SK-N-MC (cell line): Measurements from ENCODE around the gene RAPGEF2.

Experiments used
- EZH2 ChIP-seq: fragments of 200-600 bp; sonication (generic); IDR thresholded peaks from one replicate; pipeline ENCODE4 v1.6.1; 2017; ENCODE audit warnings: antibody characterized with exemption
- FOXP2 ChIP-seq: optimal IDR thresholded peaks from 2 replicates; pipeline ENCODE3; 2011; ENCODE audit warnings: mild to moderate bottlenecking, moderate library complexity; ENCODE audit not compliant: insufficient read depth; ENCODE audit errors: extremely low read length, control extremely low read depth
- POLR2AphosphoS5 ChIP-seq: IDR thresholded peaks from 2 replicates; pipeline ENCODE4 v1.6.1; 2012; ENCODE audit warnings: mild to moderate bottlenecking, low read depth, low read length, borderline replicate concordance

- TF ChIP-seq EZH2 = no peak
- no peak for TF ChIP-seq POLR2AphosphoS5
- TF ChIP-seq FOXP2 = no peak
Observed at GRCh38 chr4:159209249-159209648, 106.4 kb downstream of the RAPGEF2 start.
